Spinal cord (tissue), 10 donors: ENCODE results near the gene HTATIP2. TPM values are rescaled to one million over a fixed set of nuclear protein-coding genes. Genes with fewer than 3 reads are reported as not detected.
A peak's percentile ranks its signal among the peaks of the same experiment; 100 is the strongest.
"Not testable (repeated sequence)": the region's sequence is repeated elsewhere in the genome, so short reads cannot be mapped to it uniquely, and the experiment has no call there.

ENCODE experiments used
- DNase-seq, 6 donors: peaks; one replicate each; pipeline versions ENCODE4 v3.0.0 to v3.0.0-alpha.2; 2013 to 2015; ENCODE audit warnings: low spot score in 6 of 6, low read depth in 4 of 6
- H3K27ac ChIP-seq: one replicate; pipeline ENCODE4 v1.5.1; 2013; ENCODE audit warnings: low read depth, low read length, control low read depth
- H3K27me3 ChIP-seq: one replicate; pipeline ENCODE4 v1.6.1; 2013; ENCODE audit warnings: low read length; ENCODE audit not compliant: control insufficient read depth, insufficient read depth
- H3K36me3 ChIP-seq: one replicate; pipeline ENCODE4 v1.6.1; 2013; ENCODE audit warnings: low read length; ENCODE audit not compliant: control insufficient read depth, insufficient read depth
- H3K4me1 ChIP-seq: one replicate; pipeline ENCODE4 v1.6.1; 2013; ENCODE audit warnings: low read length; ENCODE audit not compliant: control insufficient read depth, insufficient read depth
- H3K4me3 ChIP-seq: one replicate; pipeline ENCODE4 v1.5.1; 2013; ENCODE audit warnings: low read depth, low read length, control low read depth
- H3K9me3 ChIP-seq: one replicate; pipeline ENCODE4 v1.6.1; 2013; ENCODE audit warnings: low read length; ENCODE audit not compliant: control insufficient read depth, insufficient read depth
- WGBS: methylation state at CpG from one replicate; pipeline ENCODE4 v1.1.5; 2013; ENCODE audit warnings: missing lambda C conversion rate; ENCODE audit not compliant: insufficient coverage; 5-methylcytosine and 5-hydroxymethylcytosine counted together
- polyA plus RNA-seq, 2 donors: library from polyadenylated mRNA; unstranded; fragments of 120-200 nt; gene quantifications; one replicate each; pipeline ENCODE4 v1.2.1, GENCODE V29; 2013; ENCODE audit not compliant: insufficient read length in 2 of 2
- total RNA-seq, 2 donors: library from RNA; depleted of rRNA in 1 of 2; stranded (reverse); fragments of 120-200 nt in 1 of 2; fragments of >200 nt in 1 of 2; gene quantifications; one replicate each; pipeline versions ENCODE4 v1.2.3 to v1.2.4, GENCODE V29; 2013 to 2014
- donor health status: healthy.

The HTATIP2 gene
- total and polyA plus RNA-seq, 4 donors, result 3.0 to 10.4 (median 9.8) TPM

DNA sequence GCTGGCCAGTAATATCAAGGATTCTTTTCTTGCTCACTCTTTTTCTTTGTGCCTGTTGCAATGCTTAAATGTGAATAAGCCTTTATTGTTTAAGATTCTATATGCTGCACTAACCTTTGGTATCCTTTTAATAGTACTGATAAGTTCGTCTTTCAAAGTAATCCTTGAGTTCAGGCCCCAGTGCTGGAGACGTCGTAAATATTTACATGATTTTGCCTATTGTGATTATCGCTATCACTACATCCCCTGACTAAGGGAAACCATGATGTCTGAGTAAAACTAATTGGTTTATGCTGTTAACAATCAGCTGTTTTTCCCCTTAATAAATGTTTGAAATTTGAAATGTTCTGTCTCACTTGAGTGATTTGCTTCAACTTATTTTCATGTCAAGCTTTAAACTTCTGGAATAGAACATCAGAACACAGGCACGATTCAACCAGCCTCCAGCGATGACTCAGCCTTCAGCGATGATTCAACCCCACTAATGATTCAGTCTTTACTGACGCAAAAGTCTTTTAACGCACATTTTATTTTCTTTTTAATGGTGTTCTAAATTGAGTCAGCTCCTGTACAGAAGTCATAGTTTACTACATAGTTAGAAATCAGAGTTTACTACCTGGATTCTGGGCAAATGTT is 3.9 kb downstream of the HTATIP2 start:
- peaks cover 13% of the 10 kb centered on the region for H3K4me1 ChIP-seq
- H3K27me3 ChIP-seq, result peaks cover 12% of the 10 kb centered on the region
- H3K4me3 ChIP-seq, result no peak overlapping the region
- DNase-seq, result no peak
- H3K36me3 ChIP-seq, result no peaks in the 10 kb centered on the region
- no peaks in the 10 kb centered on the region for H3K9me3 ChIP-seq
- H3K27ac ChIP-seq, result no peak overlapping the region
- WGBS, result 95% methylated on average over 4 of the region's 9 CpGs

DNA sequence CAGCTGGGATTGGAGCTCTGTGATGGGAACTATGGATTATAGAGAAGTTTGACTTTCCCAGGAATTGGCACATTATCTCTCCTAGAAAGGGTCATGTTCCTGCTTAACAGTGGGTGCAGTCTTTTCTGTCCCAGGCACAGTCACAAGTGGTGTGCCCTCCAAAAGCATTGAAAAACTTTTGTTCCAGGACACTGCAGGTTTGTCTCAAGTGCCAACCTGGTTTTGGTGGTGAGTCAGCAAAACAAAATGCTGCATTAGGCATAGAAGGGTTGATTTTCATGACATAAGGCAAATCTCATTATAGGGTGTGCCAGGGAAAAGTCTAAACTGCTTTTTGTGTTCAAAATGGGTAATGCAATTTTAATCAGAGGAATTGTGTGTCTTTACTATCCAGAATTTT is 4.9 kb downstream of the HTATIP2 start:
- H3K4me3 ChIP-seq, result no peak overlapping the region
- DNase-seq, result no peak
- H3K27me3 ChIP-seq, result peaks cover 9% of the 10 kb centered on the region
- H3K9me3 ChIP-seq, result no peaks in the 10 kb centered on the region
- no peak overlapping the region for H3K27ac ChIP-seq
- H3K36me3 ChIP-seq, result no peaks in the 10 kb centered on the region
- H3K4me1 ChIP-seq, result peaks cover 11% of the 10 kb centered on the region

DNA sequence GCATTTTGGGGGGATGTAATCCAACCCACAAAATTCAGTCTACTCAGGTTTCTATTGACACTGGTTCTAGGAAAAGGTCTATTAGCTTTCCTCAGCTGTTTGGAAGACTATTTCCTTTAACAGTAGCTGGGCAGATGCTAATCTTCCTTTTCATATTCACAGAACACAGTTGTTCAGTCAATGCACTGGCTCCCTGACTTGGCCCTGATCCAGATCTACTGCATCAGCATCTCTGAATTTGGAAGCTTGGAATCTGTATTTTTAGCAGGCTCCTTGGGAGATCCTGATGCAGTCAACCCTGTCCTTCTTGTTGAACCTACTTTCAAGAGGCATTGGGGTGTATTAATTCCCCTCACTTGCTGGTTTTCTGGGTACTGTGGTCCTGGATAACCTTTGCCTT is 6.3 kb downstream of the HTATIP2 start:
- Histone ChIP-seq H3K36me3 (no peaks in the 10 kb centered on the region), H3K27ac (no peak overlapping the region), H3K4me1 (no peaks in the 10 kb centered on the region), H3K4me3 (no peak overlapping the region), H3K27me3 (peaks cover under 1% of the 10 kb centered on the region), H3K9me3 (no peaks in the 10 kb centered on the region)
- peak in 1 of 6 donors; percentile 24 for DNase-seq

DNA sequence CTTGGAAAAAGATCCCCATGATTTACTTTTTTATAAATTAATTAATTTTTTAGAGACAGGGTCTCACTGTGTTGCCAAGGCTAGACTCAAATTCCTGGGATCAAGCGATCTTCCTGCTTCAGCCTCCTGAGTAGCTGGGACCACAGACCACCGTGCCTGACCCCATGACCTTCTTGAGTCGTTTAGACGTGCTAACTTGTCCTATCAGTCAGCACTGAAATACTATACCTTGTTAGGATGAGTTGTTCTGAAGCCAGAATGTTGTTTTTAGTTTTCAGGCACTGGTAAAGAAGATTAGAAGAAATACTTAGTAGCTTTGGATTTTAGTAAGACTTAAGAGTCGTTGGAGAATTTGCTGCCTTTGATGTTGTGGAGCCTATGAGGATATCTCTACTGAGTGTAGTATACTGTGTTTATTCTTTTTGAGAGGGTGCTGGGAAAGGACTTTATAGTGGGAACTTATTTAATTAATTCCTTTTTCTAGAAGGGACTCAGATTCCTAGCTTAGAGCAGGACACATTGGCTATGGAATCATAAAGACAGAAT is 8.6 kb downstream of the HTATIP2 start:
- Histone ChIP-seq H3K4me1 (no peaks in the 10 kb centered on the region), H3K27ac (no peak overlapping the region), H3K27me3 (no peaks in the 10 kb centered on the region), H3K4me3 (no peak overlapping the region), H3K9me3 (no peaks in the 10 kb centered on the region), H3K36me3 (no peaks in the 10 kb centered on the region)
- WGBS, result 83% methylated on average over 5 of the region's 5 CpGs
- no peak for DNase-seq

DNA sequence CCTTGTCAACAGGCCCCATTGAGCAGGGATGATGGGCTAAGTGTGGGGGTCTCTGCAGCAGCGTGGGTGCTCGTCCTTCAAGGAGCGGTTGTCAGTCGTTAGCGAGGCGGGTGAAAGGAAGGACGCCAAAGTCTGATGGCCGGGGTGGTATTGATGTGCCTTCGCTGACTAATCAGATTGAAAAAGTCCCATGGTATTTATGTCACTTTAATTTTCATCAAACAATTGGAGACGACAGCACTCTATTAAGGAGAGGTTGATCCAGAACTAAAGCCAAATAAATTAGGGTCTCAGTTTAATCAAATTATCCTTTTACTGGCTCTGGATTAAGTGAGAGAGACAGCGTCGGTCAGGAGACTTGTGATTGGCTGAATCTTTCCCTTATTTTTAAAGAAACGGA is 9.6 kb downstream of the HTATIP2 start:
- Histone ChIP-seq H3K36me3 (no peaks in the 10 kb centered on the region), H3K27me3 (no peaks in the 10 kb centered on the region), H3K27ac (no peak overlapping the region), H3K9me3 (no peaks in the 10 kb centered on the region), H3K4me1 (no peaks in the 10 kb centered on the region), H3K4me3 (no peak overlapping the region)
- WGBS, result 69% methylated on average over 7 of the region's 13 CpGs
- DNase-seq, result no peak

DNA sequence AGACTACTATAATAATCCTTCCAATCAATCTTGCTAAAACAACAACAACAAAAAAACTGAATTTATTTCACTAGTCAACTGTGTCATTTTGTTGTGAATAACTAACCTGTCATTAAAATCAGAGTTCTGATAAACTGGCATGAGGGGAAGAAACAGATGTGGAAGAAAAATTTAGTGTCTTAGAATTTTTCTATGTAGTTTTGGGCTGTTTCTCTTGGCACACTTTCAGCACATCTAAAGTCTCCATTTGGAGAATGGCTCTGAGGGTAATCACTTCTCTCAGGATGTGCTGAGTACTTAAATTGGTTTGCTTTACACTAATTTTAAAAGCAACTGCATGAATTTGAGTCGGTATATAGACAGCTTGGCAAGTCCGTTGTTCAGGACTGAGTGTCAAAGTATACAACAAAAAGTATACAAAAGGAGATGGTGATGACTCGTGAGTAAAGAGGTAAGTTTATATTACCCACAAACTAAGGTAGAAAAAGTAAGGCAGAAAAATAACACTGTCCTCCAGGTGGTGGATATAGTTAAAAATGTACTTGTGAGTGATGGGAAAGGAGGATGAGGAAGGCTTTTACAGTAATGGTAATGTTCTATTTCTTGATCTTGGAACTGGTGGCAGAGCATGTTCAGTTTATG is 10.2 kb downstream of the HTATIP2 start:
- no peak overlapping the region for H3K27ac ChIP-seq
- H3K36me3 ChIP-seq, result no peaks in the 10 kb centered on the region
- WGBS, result no CpG with 5 or more reads among the region's 3 CpGs
- peak in 1 of 6 donors; percentile 10 for DNase-seq
- H3K4me1 ChIP-seq, result no peaks in the 10 kb centered on the region
- H3K4me3 ChIP-seq, result no peak overlapping the region
- H3K9me3 ChIP-seq, result no peaks in the 10 kb centered on the region
- no peaks in the 10 kb centered on the region for H3K27me3 ChIP-seq

DNA sequence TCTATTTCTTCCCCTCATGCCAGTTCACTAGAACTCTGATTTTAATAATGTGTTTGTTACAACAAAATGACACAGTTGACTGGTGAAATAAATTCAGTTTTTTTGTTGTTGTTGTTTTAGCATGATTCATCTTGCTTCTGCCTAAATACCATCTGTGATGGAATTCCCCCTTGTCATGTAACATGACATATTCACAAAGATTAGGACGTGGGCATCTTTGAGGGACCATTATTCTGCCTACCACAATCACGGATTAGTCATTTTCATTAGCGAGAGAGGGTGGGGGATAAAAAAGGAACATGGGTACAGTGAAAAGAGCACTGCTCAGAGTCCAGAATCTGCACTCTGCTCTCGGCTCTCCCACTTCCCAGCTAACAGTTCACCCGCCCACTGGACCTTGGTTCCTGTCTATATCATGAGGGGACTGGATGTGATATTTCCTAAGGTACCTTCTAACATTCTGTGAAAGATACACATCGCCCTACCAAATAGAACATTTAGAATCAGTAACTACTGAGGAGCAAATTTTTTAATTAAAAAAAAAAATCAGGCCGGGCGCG is 11.3 kb downstream of the HTATIP2 start:
- H3K4me3 ChIP-seq, result no peak overlapping the region
- H3K4me1 ChIP-seq, result no peaks in the 10 kb centered on the region
- no peaks in the 10 kb centered on the region for H3K9me3 ChIP-seq
- H3K36me3 ChIP-seq, result no peaks in the 10 kb centered on the region
- WGBS, result 100% methylated on average over 1 of the region's 9 CpGs
- H3K27ac ChIP-seq, result no peak overlapping the region
- DNase-seq, result no peak
- no peaks in the 10 kb centered on the region for H3K27me3 ChIP-seq

DNA sequence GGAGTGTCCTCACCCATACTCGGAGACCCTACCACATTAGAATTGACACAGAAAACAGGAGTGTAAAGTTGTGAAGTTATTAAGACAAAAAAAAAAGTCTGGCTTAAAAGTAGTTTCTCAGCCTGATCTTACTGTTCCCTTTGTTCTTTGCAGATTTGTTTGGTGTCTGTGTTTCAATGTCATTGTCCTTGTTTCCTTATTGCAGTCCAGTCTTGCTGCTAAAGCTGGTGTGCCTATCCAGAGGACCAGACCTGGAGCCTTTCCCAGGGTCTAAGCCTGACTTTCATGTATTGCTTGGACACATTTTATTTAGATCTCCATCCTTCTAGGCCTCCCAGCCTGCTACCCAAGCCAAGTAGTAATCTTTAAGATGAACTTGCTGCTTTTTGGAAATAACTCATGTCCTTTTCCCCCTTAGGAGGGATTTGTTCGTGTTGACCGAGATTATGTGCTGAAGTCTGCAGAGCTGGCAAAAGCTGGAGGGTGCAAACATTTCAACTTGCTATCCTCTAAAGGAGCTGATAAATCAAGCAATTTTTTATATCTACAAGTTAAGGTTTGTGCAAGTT is 12.7 kb downstream of the HTATIP2 start:
- no peaks in the 10 kb centered on the region for H3K27me3 ChIP-seq
- WGBS, result no CpG with 5 or more reads among the region's 3 CpGs
- no peaks in the 10 kb centered on the region for H3K4me1 ChIP-seq
- H3K27ac ChIP-seq, result no peak overlapping the region
- H3K9me3 ChIP-seq, result no peaks in the 10 kb centered on the region
- H3K36me3 ChIP-seq, result no peaks in the 10 kb centered on the region
- H3K4me3 ChIP-seq, result no peak overlapping the region
- peak in 1 of 6 donors; percentile 17 for DNase-seq

DNA sequence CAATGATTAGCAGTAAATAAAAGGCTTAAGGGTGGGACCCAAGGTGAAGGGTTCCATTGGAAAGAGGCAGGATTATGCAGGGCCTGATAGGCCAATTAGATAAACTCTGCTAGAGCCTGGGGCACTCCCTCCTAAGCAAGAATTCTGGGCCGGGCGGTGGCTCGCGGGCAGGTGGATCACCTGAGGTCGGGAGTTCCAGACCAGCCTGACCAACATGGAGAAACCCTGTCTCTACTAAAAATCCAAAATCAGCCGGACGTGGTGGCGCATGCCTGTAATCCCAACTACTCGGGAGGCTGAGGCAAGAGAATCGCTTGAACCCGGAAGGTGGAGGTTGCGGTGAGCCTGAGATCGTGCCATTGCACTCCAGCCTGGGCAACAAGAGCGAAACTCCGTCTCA is 22.5 kb downstream of the HTATIP2 start:
- 86% methylated on average over 8 of the region's 15 CpGs for WGBS
- H3K27ac ChIP-seq, DNase-seq, H3K27me3 ChIP-seq, H3K4me3 ChIP-seq, H3K9me3 ChIP-seq, H3K36me3 ChIP-seq: not testable (repeated sequence)
- peaks cover 13% of the 10 kb centered on the region for H3K4me1 ChIP-seq
